Breast epithelium (tissue), 4 donors: ENCODE measurements around the gene TMEM97. TPM values are rescaled to one million over a fixed set of nuclear protein-coding genes. Genes with fewer than 3 reads are reported as not detected.

Source experiments
- DNase-seq, 2 donors: peaks; one replicate each; pipeline ENCODE4 v3.0.0-alpha.2; 2019; ENCODE audit warnings: low spot score in 2 of 2
- H3K27ac ChIP-seq, 2 donors: fragments of 200-600 bp; sonication (generic) in 1 of 2; one replicate each; pipeline ENCODE4 v1.5.1; 2016 to 2019; ENCODE audit warnings: mild to moderate bottlenecking in 1 of 2
- H3K27me3 ChIP-seq, 2 donors: fragments of 200-600 bp; sonication (generic) in 1 of 2; one replicate each; pipeline versions ENCODE4 v1.5.1 to v1.6.0; 2017 to 2019; ENCODE audit warnings: control low read depth in 1 of 2, mild to moderate bottlenecking in 1 of 2
- H3K36me3 ChIP-seq: fragments of 200-600 bp; one replicate; pipeline ENCODE4 v1.5.1; 2019
- H3K4me1 ChIP-seq, 2 donors: fragments of 200-600 bp; sonication (generic); one replicate each; pipeline ENCODE4 v1.5.1; 2016 to 2019; ENCODE audit warnings: control low read depth in 1 of 2
- H3K4me3 ChIP-seq, 3 donors: fragments of 200-600 bp; sonication (generic); 1 replicate in 2 of 3; 2 replicates in 1 of 3; pipeline ENCODE4 v1.5.1; 2016 to 2019; ENCODE audit warnings: mild to moderate bottlenecking in 3 of 3, moderate library complexity in 2 of 3
- H3K9me3 ChIP-seq, 2 donors: fragments of 200-600 bp; sonication (generic) in 1 of 2; one replicate each; pipeline ENCODE4 v1.5.1; 2016 to 2019; ENCODE audit warnings: control low read depth in 1 of 2
- CTCF ChIP-seq, 3 donors: fragments of 450-650 bp; IDR thresholded peaks; one replicate each; pipeline ENCODE4 v1.5.1; 2016 to 2017; ENCODE audit warnings: antibody characterized with exemption in 3 of 3, mild to moderate bottlenecking in 3 of 3, moderate library complexity in 3 of 3
- POLR2A ChIP-seq: fragments of 450-650 bp; IDR thresholded peaks from one replicate; pipeline ENCODE4 v1.6.1; 2016; ENCODE audit warnings: antibody characterized with exemption, mild to moderate bottlenecking, moderate library complexity
- POLR2AphosphoS5 ChIP-seq, 3 donors: sonication (generic); formaldehyde crosslinking; IDR thresholded peaks; one replicate each; pipeline ENCODE4 v1.6.1; 2017; ENCODE audit warnings: antibody characterized with exemption in 3 of 3
- intact Hi-C: fragments of 100-400 bp; cut with DNase I; formaldehyde crosslinking; loops from one replicate; pipeline ENCODE4 v1.15.1; 2023; ENCODE audit warnings: low total_unique reads
- total RNA-seq, 3 donors: library from RNA; depleted of rRNA; stranded (reverse); fragments of >200 nt; gene quantifications; one replicate each; pipeline ENCODE4 v1.1.0, GENCODE V29; 2016

Gene TMEM97
- total RNA-seq, 3 donors from 2014 or later, result 7.2 to 9.8 (median 7.5) TPM

- TF ChIP-seq POLR2AphosphoS5 (IDR thresholded peaks at IDR 0.05), result no peak
- TF ChIP-seq CTCF (IDR thresholded peaks at IDR 0.05), result no peak
- TF ChIP-seq POLR2A, result no peak
- H3K36me3 ChIP-seq, result peaks cover 4% of the 10 kb centered on the region
- H3K4me1 ChIP-seq, result peaks cover 3 to 17% of the 10 kb centered on the region in 2 donors
- intact Hi-C loops, result no loop called here
- H3K27me3 ChIP-seq, result no peaks in the 10 kb centered on the region
- H3K4me3 ChIP-seq, result peak overlapping the region in 2 of 3 donors; percentile 84 to 93
- H3K9me3 ChIP-seq, result no peaks in the 10 kb centered on the region
- no peak for DNase-seq
- H3K27ac ChIP-seq, result peak overlapping the region in 1 of 2 donors; percentile 99
These were observed 15.2 kb downstream of the TMEM97 start for GRCh38 chr17:28334171-28334570.

- intact Hi-C loops, result no loop called here
- peaks cover 3 to 17% of the 10 kb centered on the region in 2 donors for H3K4me1 ChIP-seq
- no peak for DNase-seq
These were observed 15.7 kb downstream of the TMEM97 start for GRCh38 chr17:28334666-28335200.

GRCh38 chr17:28335201-28335958 is 16.4 kb downstream of the TMEM97 start, which contains the start of the genes IFT20 and TNFAIP1:
TSS of gene IFT20 (minus strand) at chr17:28335472. CDS start at chr17:28331985, 3,487 bp downstream.
TSS of gene TNFAIP1 (plus strand) at chr17:28335761. CDS start at chr17:28339522, 3,761 bp downstream.
- intact Hi-C loops, result no loop called here
- Histone ChIP-seq H3K36me3 (no peaks in the 10 kb centered on the region), H3K27me3 (no peaks in the 10 kb centered on the region), H3K27ac (peak within 1 kb of the TSS; percentile 99), H3K4me3 (peak within 1 kb of the TSS; percentile 84 to 93 (median 90)), H3K4me1 (peaks cover 3 to 17% of the 10 kb centered on the region in 2 donors), H3K9me3 (no peaks in the 10 kb centered on the region)
- peak; percentile 99 to 100 for DNase-seq
- TF ChIP-seq POLR2AphosphoS5 (IDR thresholded peaks at IDR 0.05) (peak; percentile 76 to 96 (median 95)), CTCF (IDR thresholded peaks at IDR 0.05) (no peak), POLR2A (peak; percentile 81)

More at GRCh38 chr17:28334666-28335200, 15.7 kb downstream of the TMEM97 start:
- Histone ChIP-seq H3K27me3 (no peaks in the 10 kb centered on the region), H3K27ac (peak overlapping the region; percentile 99), H3K4me3 (peak overlapping the region; percentile 84 to 93 (median 90)), H3K36me3 (no peaks in the 10 kb centered on the region), H3K9me3 (no peaks in the 10 kb centered on the region)
- TF ChIP-seq POLR2A (no peak), CTCF (IDR thresholded peaks at IDR 0.05) (no peak), POLR2AphosphoS5 (IDR thresholded peaks at IDR 0.05) (no peak)

GRCh38 chr17:28335959-28336871 is 17.2 kb downstream of the TMEM97 start:
- Histone ChIP-seq H3K4me3 (peak overlapping the region; percentile 84 to 93 (median 90)), H3K27ac (peak overlapping the region; percentile 99), H3K36me3 (no peaks in the 10 kb centered on the region), H3K27me3 (no peaks in the 10 kb centered on the region), H3K9me3 (no peaks in the 10 kb centered on the region), H3K4me1 (peaks cover 3 to 17% of the 10 kb centered on the region in 2 donors)
- TF ChIP-seq CTCF (IDR thresholded peaks at IDR 0.05) (peak in 1 of 3 donors; percentile 7), POLR2A (no peak), POLR2AphosphoS5 (IDR thresholded peaks at IDR 0.05) (peak in 2 of 3 donors; percentile 9 to 14)
- DNase-seq, result peak; percentile 73 to 76
- intact Hi-C loops, result no loop called here
